GM12875 (cell line): ENCODE measurements around the gene RBBP5.

Experiments
- H3K4me3 ChIP-seq: one replicate; pipeline ENCODE4 v1.5.1; 2011; ENCODE audit warnings: low read depth, low read length, control low read depth
- TF ChIP-seq, protein P1 (sequence below): IDR thresholded peaks from 2 replicates; pipeline ENCODE4 v1.5.1; 2011; ENCODE audit warnings: low read depth, mild to moderate bottlenecking, control low read depth, inconsistent platforms, low read length, moderate library complexity, borderline replicate concordance; ENCODE audit not compliant: insufficient read depth

The RBBP5 gene

DNA sequence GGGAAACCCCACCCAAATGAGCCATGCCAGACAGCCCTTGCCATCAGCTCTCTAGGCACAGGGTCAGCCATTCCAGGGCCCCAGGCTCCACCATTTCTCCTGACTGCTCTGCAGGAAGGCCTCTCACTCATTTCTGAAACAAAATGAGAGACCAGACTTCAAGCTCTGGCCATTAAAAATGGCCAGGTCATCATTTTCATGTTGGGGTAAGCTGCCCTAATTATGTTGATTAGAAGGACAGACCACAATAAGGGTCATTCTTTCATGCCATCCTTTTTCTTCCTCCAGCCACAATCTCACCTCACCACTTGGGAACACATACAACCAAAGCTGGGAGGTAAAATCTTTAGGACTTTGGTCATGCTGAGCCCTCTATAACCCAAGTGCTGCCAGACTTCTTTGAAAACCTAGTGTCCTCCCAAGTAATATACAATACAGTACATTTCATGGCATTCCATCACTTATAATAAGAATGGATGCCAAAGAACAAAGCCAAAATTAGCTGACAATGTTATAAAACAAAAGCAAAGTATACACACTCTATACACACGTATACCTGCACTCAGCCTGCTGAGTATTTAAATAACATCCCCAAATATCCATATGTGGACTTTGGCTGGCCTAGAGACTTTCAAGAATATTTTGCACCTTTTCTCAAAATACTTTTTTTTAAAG is 22.4 kb upstream of the RBBP5 start:
- TF ChIP-seq, protein P1, sequence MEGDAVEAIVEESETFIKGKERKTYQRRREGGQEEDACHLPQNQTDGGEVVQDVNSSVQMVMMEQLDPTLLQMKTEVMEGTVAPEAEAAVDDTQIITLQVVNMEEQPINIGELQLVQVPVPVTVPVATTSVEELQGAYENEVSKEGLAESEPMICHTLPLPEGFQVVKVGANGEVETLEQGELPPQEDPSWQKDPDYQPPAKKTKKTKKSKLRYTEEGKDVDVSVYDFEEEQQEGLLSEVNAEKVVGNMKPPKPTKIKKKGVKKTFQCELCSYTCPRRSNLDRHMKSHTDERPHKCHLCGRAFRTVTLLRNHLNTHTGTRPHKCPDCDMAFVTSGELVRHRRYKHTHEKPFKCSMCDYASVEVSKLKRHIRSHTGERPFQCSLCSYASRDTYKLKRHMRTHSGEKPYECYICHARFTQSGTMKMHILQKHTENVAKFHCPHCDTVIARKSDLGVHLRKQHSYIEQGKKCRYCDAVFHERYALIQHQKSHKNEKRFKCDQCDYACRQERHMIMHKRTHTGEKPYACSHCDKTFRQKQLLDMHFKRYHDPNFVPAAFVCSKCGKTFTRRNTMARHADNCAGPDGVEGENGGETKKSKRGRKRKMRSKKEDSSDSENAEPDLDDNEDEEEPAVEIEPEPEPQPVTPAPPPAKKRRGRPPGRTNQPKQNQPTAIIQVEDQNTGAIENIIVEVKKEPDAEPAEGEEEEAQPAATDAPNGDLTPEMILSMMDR: no peak
- no peak overlapping the region for H3K4me3 ChIP-seq

DNA sequence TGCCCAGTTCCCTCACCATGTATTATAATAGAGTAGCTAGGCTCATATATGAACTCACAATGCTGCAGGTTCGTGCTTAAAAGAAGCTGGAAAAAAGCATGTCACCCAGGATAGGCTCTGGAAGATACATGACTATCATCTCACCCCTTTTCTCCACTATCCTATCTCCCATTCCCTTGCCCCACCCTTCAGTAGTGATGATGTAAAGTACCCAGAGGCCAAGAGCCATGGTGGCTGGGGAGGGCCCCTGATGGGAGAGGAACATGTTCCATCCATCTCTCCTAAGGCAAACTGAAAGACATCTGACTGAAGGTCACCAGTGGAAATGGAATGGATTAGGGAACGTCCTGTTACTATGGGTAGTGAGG is 20.3 kb upstream of the RBBP5 start:
- TF ChIP-seq, protein P1: no peak
- H3K4me3 ChIP-seq: no peak overlapping the region

DNA sequence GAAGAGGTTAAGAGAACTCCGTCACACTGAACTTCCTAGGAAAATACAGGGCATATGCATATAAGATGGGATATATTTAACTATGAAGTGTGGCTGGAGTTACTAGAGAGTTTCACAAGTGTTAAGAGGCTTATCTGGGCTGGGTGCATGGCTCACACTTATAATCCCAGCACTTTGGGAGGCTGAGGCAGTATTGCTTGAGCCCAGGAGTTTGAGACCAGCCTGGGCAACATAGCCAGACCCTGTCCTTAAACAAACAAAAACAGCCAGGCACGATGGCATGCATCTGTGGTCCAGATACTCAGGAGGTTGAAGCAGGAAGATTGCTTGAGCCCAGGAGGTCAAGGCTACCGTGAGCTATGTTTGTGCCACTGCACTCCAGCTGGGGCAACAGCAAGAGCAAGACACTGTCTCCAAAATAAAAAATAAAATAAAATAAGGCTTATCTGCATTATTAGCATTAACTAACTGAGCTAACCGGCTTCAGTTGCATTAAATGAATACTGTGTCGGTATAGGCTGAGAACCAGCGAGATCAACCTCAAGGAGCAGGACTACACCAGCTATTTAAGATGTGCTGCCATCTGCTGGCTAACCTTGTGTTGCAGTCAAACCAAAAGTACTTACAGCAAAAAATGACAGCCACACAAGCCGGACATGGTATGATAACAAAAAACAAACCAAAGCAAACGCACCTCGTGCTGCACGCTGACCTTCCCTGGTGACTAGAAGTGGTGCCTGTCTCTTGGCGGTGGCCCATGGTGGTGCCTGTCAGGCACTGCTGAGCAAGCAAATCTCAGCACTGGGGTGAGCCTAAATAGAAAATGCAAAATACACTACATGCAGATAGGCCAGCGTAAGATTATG is 19.7 kb upstream of the RBBP5 start:
- TF ChIP-seq, protein P1: peak; percentile 72
- H3K4me3 ChIP-seq: no peak overlapping the region

DNA sequence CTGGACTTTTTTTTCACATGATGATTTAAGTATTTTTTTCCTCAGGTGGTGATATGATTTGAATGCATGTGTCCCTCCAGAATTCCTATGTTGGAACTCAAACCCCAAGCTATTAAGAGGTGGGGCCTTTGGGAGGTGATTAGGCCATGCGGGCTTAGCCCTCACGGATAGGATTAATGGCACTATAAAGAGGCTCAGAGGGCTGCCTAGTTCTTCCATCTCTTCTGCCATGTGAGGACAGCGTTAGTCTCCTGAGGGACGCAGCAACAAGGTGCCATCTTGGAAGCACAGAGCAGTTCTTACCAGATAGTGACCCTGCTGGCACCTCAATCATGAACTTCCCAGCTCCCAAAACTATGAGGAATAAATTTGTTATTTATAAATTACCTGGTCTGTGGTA is 18.3 kb upstream of the RBBP5 start:
- no peak overlapping the region for H3K4me3 ChIP-seq
- TF ChIP-seq, protein P1: no peak

DNA sequence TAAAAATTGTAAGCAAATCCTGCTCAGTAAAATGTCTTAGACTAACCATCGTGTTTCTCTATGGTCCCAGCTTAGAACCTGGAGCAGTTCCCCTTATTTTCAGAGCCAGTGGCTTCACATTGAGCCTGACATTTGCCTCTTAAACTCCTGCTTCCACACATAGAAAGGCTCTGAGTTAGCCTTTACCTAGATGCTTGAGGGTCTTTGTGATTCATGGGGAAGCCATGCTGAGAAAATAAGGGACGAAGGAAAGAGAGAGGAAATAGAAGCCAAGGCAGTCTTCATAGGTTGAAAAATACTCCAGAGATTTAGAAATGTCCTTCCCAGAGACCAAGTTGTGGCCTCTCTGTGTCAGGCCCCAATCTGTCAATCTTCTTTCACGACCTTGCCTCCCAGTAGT is 16.1 kb upstream of the RBBP5 start:
- TF ChIP-seq, protein P1: no peak
- no peak overlapping the region for H3K4me3 ChIP-seq

DNA sequence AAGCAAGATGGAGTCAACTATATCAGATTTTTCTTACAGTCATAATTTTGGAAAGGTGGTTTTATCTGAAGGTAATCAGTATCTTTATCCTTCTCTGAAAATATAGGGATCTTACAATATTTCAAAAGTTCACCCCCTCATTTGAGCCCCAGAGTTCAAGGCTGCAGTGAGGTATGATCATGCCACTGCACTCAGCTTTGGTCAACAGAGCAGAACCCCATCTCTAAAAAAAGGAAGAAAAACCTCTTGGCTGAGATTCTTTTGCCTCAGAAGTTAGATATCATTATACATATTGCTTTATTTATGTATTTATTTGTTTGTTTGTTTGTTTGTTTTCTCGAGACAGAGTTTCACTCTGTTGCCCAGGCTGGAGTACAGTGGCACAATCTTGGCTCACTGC is 11.5 kb upstream of the RBBP5 start:
- no peak overlapping the region for H3K4me3 ChIP-seq
- TF ChIP-seq, protein P1: no peak

DNA sequence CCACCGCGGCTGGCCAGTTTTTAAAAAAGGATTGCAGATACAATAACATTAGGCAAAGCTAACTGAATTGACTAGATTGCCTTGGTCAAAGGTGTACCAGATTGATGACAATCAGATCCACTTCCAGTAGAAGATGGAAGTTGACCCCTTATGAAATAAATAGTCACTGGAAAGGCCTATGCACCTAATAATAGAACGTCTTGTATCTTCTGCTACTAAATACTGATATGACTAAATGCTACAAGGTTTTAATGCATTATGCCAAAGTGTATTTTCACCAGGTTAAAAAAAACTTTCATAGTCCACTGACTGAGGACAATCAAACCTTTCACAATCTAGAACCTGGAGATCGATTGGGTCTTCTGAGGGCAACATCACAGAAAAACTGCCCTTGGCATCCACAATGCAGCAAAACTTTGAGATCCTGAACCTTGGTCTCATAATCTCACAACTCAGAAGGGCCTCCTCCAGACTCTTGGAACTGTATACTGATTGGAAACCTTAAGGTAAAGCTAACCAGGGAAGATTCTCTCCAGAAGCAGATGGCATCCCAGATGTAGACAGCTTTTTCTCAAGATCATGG is 7.8 kb upstream of the RBBP5 start:
- TF ChIP-seq, protein P1: no peak
- no peak overlapping the region for H3K4me3 ChIP-seq
